H1 (cell line): ENCODE measurements around the gene HRH3.

ENCODE experiments used
- CHD7 ChIP-seq: fragments of 300-600 bp; sonication (generic); IDR thresholded peaks from 2 replicates; pipeline ENCODE4 v1.7.1; 2012; ENCODE audit warnings: low read length, moderate library complexity, mild to moderate bottlenecking, inconsistent platforms; ENCODE audit not compliant: insufficient replicate concordance
- CTCF ChIP-seq, 3 experiments: IDR thresholded peaks; 1 replicate in 2 of 3; 2 replicates in 1 of 3; pipeline versions ENCODE4 v1.5.1 to v1.6.1; 2011; ENCODE audit warnings: low read length in 3 of 3, mild to moderate bottlenecking in 3 of 3, inconsistent platforms in 2 of 3, low read depth in 1 of 3, moderate library complexity in 1 of 3; ENCODE audit not compliant: insufficient read depth in 1 of 3; ENCODE audit errors: control extremely low read depth in 1 of 3
- EZH2 ChIP-seq: fragments of 200-600 bp; sonication (generic); IDR thresholded peaks from 2 replicates; pipeline ENCODE4 v1.7.1; 2012; ENCODE audit warnings: low read depth, mild to moderate bottlenecking, moderate library complexity, low read length, inconsistent platforms; ENCODE audit not compliant: severe bottlenecking
- FOSL1 ChIP-seq: IDR thresholded peaks from 2 replicates; pipeline ENCODE4 v1.6.1; 2011; ENCODE audit warnings: mild to moderate bottlenecking, low read depth, low read length, moderate library complexity; ENCODE audit not compliant: insufficient read depth
- HDAC6 ChIP-seq: IDR thresholded peaks from one replicate; pipeline ENCODE4 v1.7.1; 2012; ENCODE audit warnings: low read depth, mild to moderate bottlenecking, inconsistent platforms, low read length, moderate library complexity
- POLR2AphosphoS5 ChIP-seq: IDR thresholded peaks from 2 replicates; pipeline ENCODE4 v1.6.1; 2011; ENCODE audit warnings: low read depth, low read length
- RNF2 ChIP-seq: fragments of 200-900, 300-1000 bp; sonication (generic); IDR thresholded peaks from 2 replicates; pipeline ENCODE4 v1.7.1; 2016; ENCODE audit warnings: borderline replicate concordance, low read depth, mild to moderate bottlenecking, antibody characterized with exemption, low read length; ENCODE audit not compliant: poor library complexity, severe bottlenecking; ENCODE audit errors: missing control alignments
- SP4 ChIP-seq: IDR thresholded peaks from 2 replicates; pipeline ENCODE4 v1.6.1; 2012; ENCODE audit warnings: low read length, inconsistent platforms
- SUZ12 ChIP-seq: fragments of 200-600 bp; sonication (generic); IDR thresholded peaks from 2 replicates; pipeline ENCODE4 v1.6.1; 2012; ENCODE audit warnings: mild to moderate bottlenecking, inconsistent platforms, low read length, moderate library complexity, mixed read lengths
- YY1 ChIP-seq: IDR thresholded peaks from 2 replicates; pipeline ENCODE4 v1.6.1; 2011; ENCODE audit warnings: low read depth, mild to moderate bottlenecking, low read length

- TF ChIP-seq POLR2AphosphoS5 (no peak), CHD7 (no peak), SUZ12 (no peak), YY1 (no peak), FOSL1 (no peak), RNF2 (no peak), SP4 (no peak), CTCF (IDR thresholded peaks at IDR 0.05; ENCODE audit: control extremely low read depth in 1 of 3, insufficient read depth in 1 of 3, low read depth in 1 of 3, low read length in 3 of 3) (no peak), EZH2 (no peak), HDAC6 (no peak)
Observed at GRCh38 chr20:62170536-62170935, 49.5 kb downstream of the HRH3 start.
